GM12865 (cell line): ENCODE measurements around the gene TAF3.

Experiments used
- DNase-seq: peaks from one replicate; pipeline ENCODE4 v3.0.0; 2010; ENCODE audit warnings: low read depth
- H3K4me3 ChIP-seq: 2 replicates; pipeline ENCODE4 v1.5.1; 2011; ENCODE audit warnings: mild to moderate bottlenecking, low read depth, low read length, control low read depth
- CTCF ChIP-seq: IDR thresholded peaks from 2 replicates; pipeline ENCODE4 v1.5.1; 2011; ENCODE audit warnings: low read length, control low read depth, low read depth, inconsistent platforms; ENCODE audit not compliant: insufficient read depth; ENCODE audit errors: missing control alignments

Gene TAF3

GRCh38 chr10:8060704-8061121, 242.4 kb downstream of the TAF3 start:
- peak; percentile 28 for DNase-seq
- no peak for TF ChIP-seq CTCF
- peak overlapping the region; percentile 16 for H3K4me3 ChIP-seq

DNA sequence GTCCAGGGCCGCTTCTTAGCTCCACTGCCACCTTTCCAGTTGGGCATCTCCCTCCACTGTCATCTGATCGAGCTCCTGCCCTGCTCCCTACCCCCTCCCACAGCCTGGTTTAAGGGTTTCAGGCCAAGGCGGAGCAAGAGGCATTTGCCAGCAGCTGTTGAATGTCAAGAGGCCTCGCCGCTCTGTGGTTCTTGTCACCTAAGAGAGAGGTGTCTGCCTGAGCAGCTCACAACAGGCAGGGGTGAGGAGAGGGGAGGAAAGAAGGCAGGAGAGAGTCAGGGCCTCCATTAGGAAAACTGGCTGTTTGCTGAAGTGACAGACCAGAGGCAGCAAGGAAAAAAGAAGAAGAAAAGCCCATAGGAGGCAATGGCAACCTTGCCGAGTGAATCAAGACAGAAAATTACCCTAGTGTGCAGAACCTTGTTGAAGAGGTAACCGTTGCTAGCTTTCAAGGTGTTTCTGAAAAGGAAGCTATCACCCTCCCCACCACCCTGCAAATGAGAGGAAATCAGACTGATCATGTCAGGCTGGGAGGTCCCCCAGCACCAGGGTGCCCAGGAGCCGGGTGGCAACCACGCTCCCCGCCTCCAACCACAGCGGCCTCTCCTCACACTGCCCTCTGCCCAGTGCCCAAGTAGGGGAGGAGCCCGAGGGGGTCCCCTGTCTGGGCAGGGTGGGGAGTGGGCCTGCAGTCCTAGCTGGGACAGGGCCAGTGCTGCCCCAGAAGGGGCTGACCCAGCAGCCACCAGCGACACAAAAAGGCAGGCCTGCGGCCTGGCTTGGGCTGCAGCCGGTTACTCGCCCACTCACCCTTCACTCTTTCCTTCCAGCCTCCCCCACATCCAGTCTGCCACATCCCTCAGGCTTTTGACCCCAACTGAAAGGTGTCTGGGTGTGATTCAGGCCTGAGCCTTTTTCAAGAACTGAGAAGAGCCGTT, 243.2 kb downstream of the TAF3 start:
- no peak for TF ChIP-seq CTCF
- peak; percentile 37 for DNase-seq
- H3K4me3 ChIP-seq: no peak overlapping the region

GRCh38 chr10:8063128-8063908, 245.0 kb downstream of the TAF3 start:
- no peak for DNase-seq
- no peak for TF ChIP-seq CTCF
- H3K4me3 ChIP-seq: no peak overlapping the region

DNA sequence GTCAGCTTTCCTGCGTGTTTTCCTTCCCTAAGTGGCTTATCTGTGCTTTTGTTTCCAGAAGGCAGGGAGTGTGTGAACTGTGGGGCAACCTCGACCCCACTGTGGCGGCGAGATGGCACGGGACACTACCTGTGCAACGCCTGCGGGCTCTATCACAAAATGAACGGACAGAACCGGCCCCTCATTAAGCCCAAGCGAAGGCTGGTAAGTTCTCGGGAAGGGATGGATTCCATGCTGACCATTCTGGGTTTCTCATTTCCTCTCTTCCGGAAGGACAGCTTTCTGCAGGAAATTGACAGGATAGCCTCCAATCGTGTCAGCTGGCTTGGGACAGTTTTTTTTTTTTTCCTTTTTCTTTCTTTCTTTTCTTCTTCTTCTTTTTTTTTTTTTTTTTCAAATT, 245.6 kb downstream of the TAF3 start:
- H3K4me3 ChIP-seq: no peak overlapping the region
- DNase-seq: no peak
- TF ChIP-seq CTCF: no peak

GRCh38 chr10:8064436-8064835, 246.1 kb downstream of the TAF3 start:
- DNase-seq: no peak
- no peak for TF ChIP-seq CTCF
- no peak overlapping the region for H3K4me3 ChIP-seq

GRCh38 chr10:8065651-8066050, 247.3 kb downstream of the TAF3 start:
- DNase-seq: no peak
- no peak for TF ChIP-seq CTCF
- H3K4me3 ChIP-seq: no peak overlapping the region
